HepG2 (cell line): ENCODE data around the gene IGF2. TPM values are rescaled to one million over a fixed set of nuclear protein-coding genes. Genes with fewer than 3 reads are reported as not detected.
A peak's percentile ranks its signal among the peaks of the same experiment; 100 is the strongest.

ENCODE experiments used
- ELF3 ChIP-seq: IDR thresholded peaks from 2 replicates; pipeline ENCODE4 v1.6.1; 2016; ENCODE audit warnings: missing genetic modification reagents, missing compliant biosample characterization
- FOXO1 ChIP-seq: sonication (generic); formaldehyde crosslinking; IDR thresholded peaks from 2 replicates; pipeline ENCODE4 v1.4.0; 2020; ENCODE audit warnings: missing genetic modification reagents
- HDAC1 ChIP-seq: sonication (generic); formaldehyde crosslinking; IDR thresholded peaks from 2 replicates; pipeline ENCODE4 v1.5.1; 2020; ENCODE audit warnings: mild to moderate bottlenecking, missing genetic modification reagents
- ZFX ChIP-seq: sonication (generic); formaldehyde crosslinking; IDR thresholded peaks from 2 replicates; pipeline ENCODE4 v1.4.0; 2020; ENCODE audit warnings: mild to moderate bottlenecking, low read depth, missing genetic modification reagents, moderate library complexity
- ZNF614 ChIP-seq: IDR thresholded peaks from 2 replicates; pipeline ENCODE4 v1.6.1; 2018; ENCODE audit warnings: missing biosample characterization, missing genetic modification reagents, inconsistent platforms, borderline replicate concordance
- polyA plus RNA-seq, 8 experiments: library from polyadenylated mRNA; depleted of rRNA in 3 of 8; stranded (reverse) in 7 of 8; unstranded in 1 of 8; fragments of >200 nt; fragmentation: Illumina TruSeq in 4 of 8; extraction: Trizol in 4 of 8; gene quantifications; 2 replicates each; pipeline versions ENCODE4 v1.2.1 to v1.2.3, GENCODE V29; 2011 to 2016; ENCODE audit warnings: low read depth in 4 of 8, missing spikeins in 1 of 8, mixed read lengths in 1 of 8; ENCODE audit not compliant: insufficient read depth in 1 of 8
- total RNA-seq, 5 experiments: library from RNA; depleted of rRNA; stranded (reverse); fragments of >200 nt; fragmentation: Illumina TruSeq; extraction: Trizol; gene quantifications; 2 replicates each; pipeline ENCODE4 v1.2.3, GENCODE V29; 2016; ENCODE audit warnings: low read depth in 1 of 5
- TF ChIP-seq, protein P1 (sequence below), 2 experiments: sonication (generic) in 1 of 2; formaldehyde crosslinking in 1 of 2; IDR thresholded peaks; 2 replicates each; pipeline versions ENCODE4 v1.4.0 to v1.6.1; 2018 to 2020; ENCODE audit warnings: missing genetic modification reagents in 2 of 2, borderline replicate concordance in 1 of 2, low read depth in 1 of 2, mild to moderate bottlenecking in 1 of 2, missing biosample characterization in 1 of 2
- TF ChIP-seq, protein P2 (sequence below): sonication (generic); formaldehyde crosslinking; IDR thresholded peaks from one replicate; pipeline ENCODE4 v1.5.1; 2020; ENCODE audit warnings: mild to moderate bottlenecking, missing genetic modification reagents; ENCODE audit errors: not compliant biosample characterization
- TF ChIP-seq, protein P3 (sequence below): sonication (generic); formaldehyde crosslinking; IDR thresholded peaks from 2 replicates; pipeline ENCODE4 v1.4.0; 2020; ENCODE audit warnings: mild to moderate bottlenecking, missing genetic modification reagents
- TF ChIP-seq, protein P4 (sequence below): sonication (generic); formaldehyde crosslinking; IDR thresholded peaks from 2 replicates; pipeline ENCODE4 v1.8.0; 2022; ENCODE audit warnings: missing genetic modification reagents, low read depth, mild to moderate bottlenecking, borderline replicate concordance
- TF ChIP-seq, protein P5 (sequence below): sonication (generic); formaldehyde crosslinking; IDR thresholded peaks from 2 replicates; pipeline ENCODE4 v1.8.1; 2023; ENCODE audit warnings: mild to moderate bottlenecking, missing genetic modification reagents
- TF ChIP-seq, protein P6 (sequence below): IDR thresholded peaks from 2 replicates; pipeline ENCODE4 v1.6.1; 2016; ENCODE audit warnings: mild to moderate bottlenecking

Gene IGF2
- total and polyA plus RNA-seq, 2 of the 13 experiments (the other 11 are each of a cell fraction or from before 2014, with no cell fraction given), result 79.1 to 254 TPM

DNA sequence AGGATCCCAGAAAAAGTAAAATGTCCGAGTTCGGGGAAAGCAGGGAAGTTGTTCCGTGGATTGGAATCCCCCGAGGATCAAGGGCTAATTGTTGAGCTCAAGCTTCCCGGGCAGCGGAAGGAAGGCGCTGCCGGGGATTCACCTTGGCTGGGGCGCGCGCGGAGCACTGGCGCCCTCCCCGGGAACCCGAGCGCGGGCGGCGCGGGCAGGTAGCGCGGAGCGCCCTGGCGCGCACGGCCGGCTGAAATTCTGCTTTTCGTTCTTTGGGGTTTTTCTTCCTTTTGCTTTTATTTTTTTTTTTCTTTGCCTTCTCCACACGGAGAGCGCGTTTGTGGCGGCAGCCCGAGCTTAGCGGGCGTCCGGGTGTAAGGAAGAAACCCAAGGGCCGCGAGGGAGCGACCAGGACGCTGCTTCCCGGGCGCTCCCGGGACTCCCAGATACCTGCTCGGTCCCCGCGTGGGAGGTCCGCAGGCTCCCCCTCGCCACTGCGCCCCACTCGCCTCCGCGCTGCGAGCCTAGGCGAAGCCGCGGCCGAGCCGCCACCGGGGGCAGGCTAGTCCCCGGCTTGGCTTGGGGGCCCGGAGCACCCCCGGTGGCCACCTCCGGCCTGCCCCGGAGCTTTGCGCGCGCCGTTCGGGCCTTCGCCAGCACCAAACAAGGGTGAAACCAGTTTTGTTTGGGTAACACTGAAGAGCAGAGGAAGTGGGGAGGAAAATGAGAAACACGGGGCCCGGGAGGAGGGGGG is 4.8 kb upstream of the IGF2 start (continued):
- TF ChIP-seq HDAC1 (CRISPR knock-in tag) (0 out of 2 replicates have a peak, but pooled peaks have one; percentile 18), ELF3 (0 out of 2 replicates have a peak, but pooled peaks have one; percentile 36), ZFX (CRISPR knock-in tag) (0 out of 2 replicates have a peak, but pooled peaks have one; percentile 4), ZNF614 (CRISPR knock-in tag) (no peak), FOXO1 (no peak)
- TF ChIP-seq, protein P1, sequence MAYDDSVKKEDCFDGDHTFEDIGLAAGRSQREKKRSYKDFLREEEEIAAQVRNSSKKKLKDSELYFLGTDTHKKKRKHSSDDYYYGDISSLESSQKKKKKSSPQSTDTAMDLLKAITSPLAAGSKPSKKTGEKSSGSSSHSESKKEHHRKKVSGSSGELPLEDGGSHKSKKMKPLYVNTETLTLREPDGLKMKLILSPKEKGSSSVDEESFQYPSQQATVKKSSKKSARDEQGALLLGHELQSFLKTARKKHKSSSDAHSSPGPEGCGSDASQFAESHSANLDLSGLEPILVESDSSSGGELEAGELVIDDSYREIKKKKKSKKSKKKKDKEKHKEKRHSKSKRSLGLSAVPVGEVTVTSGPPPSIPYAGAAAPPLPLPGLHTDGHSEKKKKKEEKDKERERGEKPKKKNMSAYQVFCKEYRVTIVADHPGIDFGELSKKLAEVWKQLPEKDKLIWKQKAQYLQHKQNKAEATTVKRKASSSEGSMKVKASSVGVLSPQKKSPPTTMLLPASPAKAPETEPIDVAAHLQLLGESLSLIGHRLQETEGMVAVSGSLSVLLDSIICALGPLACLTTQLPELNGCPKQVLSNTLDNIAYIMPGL (CRISPR knock-in tag; IDR thresholded peaks at IDR 0.05; ENCODE audit: borderline replicate concordance in 1 of 2, low read depth in 1 of 2), result peak; percentile 19 to 29; a peak in 1 of 4 replicates
- TF ChIP-seq, protein P2, sequence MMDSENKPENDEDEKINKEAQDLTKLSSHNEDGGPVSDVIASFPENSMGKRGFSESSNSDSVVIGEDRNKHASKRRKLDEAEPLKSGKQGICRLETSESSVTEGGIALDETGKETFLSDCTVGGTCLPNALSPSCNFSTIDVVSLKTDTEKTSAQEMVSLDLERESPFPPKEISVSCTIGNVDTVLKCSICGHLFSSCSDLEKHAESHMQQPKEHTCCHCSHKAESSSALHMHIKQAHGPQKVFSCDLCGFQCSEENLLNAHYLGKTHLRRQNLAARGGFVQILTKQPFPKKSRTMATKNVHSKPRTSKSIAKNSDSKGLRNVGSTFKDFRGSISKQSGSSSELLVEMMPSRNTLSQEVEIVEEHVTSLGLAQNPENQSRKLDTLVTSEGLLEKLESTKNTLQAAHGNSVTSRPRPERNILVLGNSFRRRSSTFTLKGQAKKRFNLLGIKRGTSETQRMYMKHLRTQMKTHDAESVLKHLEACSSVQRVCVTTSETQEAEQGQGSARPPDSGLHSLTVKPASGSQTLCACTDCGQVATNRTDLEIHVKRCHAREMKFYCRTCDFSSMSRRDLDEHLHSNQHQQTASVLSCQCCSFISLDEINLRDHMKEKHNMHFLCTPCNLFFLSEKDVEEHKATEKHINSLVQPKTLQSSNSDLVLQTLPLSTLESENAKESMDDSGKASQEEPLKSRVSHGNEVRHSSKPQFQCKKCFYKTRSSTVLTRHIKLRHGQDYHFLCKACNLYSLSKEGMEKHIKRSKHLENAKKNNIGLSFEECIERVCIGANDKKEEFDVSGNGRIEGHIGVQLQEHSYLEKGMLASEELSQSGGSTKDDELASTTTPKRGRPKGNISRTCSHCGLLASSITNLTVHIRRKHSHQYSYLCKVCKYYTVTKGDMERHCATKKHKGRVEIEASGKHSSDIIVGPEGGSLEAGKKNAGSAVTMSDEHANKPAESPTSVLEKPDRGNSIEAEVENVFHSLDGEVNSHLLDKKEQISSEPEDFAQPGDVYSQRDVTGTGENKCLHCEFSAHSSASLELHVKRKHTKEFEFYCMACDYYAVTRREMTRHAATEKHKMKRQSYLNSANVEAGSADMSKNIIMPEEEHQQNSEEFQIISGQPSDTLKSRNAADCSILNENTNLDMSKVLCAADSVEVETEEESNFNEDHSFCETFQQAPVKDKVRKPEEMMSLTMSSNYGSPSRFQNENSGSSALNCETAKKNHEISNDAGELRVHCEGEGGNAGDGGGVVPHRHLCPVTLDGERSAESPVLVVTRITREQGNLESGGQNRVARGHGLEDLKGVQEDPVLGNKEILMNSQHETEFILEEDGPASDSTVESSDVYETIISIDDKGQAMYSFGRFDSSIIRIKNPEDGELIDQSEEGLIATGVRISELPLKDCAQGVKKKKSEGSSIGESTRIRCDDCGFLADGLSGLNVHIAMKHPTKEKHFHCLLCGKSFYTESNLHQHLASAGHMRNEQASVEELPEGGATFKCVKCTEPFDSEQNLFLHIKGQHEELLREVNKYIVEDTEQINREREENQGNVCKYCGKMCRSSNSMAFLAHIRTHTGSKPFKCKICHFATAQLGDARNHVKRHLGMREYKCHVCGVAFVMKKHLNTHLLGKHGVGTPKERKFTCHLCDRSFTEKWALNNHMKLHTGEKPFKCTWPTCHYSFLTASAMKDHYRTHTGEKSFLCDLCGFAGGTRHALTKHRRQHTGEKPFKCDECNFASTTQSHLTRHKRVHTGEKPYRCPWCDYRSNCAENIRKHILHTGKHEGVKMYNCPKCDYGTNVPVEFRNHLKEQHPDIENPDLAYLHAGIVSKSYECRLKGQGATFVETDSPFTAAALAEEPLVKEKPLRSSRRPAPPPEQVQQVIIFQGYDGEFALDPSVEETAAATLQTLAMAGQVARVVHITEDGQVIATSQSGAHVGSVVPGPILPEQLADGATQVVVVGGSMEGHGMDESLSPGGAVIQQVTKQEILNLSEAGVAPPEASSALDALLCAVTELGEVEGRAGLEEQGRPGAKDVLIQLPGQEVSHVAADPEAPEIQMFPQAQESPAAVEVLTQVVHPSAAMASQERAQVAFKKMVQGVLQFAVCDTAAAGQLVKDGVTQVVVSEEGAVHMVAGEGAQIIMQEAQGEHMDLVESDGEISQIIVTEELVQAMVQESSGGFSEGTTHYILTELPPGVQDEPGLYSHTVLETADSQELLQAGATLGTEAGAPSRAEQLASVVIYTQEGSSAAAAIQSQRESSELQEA (CRISPR knock-in tag), result no peak
- TF ChIP-seq, protein P3, sequence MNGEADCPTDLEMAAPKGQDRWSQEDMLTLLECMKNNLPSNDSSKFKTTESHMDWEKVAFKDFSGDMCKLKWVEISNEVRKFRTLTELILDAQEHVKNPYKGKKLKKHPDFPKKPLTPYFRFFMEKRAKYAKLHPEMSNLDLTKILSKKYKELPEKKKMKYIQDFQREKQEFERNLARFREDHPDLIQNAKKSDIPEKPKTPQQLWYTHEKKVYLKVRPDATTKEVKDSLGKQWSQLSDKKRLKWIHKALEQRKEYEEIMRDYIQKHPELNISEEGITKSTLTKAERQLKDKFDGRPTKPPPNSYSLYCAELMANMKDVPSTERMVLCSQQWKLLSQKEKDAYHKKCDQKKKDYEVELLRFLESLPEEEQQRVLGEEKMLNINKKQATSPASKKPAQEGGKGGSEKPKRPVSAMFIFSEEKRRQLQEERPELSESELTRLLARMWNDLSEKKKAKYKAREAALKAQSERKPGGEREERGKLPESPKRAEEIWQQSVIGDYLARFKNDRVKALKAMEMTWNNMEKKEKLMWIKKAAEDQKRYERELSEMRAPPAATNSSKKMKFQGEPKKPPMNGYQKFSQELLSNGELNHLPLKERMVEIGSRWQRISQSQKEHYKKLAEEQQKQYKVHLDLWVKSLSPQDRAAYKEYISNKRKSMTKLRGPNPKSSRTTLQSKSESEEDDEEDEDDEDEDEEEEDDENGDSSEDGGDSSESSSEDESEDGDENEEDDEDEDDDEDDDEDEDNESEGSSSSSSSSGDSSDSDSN, result peak; percentile 46; the same call in 1 of the 2 replicates
- TF ChIP-seq, protein P4, sequence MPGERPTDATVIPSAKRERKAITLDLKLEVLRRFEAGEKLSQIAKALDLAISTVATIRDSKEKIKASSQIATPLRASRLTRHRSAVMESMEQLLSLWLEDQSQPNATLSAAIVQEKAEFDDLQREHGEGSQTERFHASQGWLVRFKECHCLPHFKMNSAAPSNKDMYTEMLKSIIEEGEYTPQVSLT (CRISPR knock-in tag), result no peak
- TF ChIP-seq, protein P5, sequence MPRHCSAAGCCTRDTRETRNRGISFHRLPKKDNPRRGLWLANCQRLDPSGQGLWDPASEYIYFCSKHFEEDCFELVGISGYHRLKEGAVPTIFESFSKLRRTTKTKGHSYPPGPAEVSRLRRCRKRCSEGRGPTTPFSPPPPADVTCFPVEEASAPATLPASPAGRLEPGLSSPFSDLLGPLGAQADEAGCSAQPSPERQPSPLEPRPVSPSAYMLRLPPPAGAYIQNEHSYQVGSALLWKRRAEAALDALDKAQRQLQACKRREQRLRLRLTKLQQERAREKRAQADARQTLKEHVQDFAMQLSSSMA (CRISPR knock-in tag), result no peak
- TF ChIP-seq, protein P6, sequence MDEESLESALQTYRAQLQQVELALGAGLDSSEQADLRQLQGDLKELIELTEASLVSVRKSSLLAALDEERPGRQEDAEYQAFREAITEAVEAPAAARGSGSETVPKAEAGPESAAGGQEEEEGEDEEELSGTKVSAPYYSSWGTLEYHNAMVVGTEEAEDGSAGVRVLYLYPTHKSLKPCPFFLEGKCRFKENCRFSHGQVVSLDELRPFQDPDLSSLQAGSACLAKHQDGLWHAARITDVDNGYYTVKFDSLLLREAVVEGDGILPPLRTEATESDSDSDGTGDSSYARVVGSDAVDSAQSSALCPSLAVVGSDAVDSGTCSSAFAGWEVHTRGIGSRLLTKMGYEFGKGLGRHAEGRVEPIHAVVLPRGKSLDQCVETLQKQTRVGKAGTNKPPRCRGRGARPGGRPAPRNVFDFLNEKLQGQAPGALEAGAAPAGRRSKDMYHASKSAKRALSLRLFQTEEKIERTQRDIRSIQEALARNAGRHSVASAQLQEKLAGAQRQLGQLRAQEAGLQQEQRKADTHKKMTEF (CRISPR knock-in tag), result peak; percentile 29; the same call in 1 of the 2 replicates
